HG03103 (cell line): ENCODE measurements around the gene SNED1.

Experiments
- ATAC-seq: cut with Tn5 transposase; IDR thresholded peaks from one replicate; pipeline ENCODE4 v1.9.1; 2021; ENCODE audit warnings: low read depth; ENCODE audit not compliant: unreplicated experiment

The SNED1 gene

DNA sequence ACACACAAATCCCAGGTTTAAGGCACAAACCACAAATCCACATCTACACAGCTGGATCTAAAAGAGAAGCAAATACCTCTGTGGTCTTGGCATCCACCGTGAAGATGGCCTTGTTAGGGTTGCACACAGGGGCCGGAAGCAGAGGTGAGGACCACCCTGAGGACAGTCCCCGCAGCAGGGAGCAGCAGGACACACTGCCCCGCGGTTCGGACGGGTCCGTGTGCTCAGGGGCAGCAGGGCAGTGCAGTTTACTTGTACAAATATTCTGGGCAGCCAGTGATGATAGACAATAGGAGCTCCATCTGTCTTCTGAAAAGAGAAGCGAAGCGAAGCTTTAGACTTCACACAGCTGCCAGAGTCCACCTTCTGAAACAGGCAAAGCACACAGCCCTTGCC is 142.0 kb downstream of the SNED1 start:
- ATAC-seq: no peak

DNA sequence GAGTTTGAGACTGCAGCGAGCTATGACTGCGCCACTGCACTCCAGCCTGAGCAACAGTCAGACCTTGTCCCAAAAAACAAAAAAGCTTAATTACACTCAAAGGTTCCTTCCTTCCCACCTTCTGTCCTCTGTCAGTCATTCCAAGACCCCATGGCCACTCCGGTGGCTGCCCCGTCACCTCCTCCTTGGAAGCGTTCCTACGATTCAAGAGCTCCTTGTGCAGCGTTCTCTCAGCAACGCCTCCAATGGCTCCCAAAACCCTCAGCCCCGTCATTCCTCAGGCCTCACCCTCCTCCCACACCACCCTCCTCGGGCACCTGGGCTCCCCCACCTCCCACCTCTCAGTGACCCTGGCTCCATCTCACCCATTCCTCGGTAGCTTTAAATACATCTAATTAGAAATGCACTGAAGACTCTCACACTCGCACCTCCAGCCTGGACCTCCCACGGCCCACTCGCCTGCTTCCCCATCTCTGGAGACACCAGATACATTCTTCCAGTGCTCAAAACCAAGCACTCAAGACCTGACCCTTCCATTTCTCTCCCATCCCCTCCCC is 142.9 kb downstream of the SNED1 start:
- ATAC-seq: no peak

DNA sequence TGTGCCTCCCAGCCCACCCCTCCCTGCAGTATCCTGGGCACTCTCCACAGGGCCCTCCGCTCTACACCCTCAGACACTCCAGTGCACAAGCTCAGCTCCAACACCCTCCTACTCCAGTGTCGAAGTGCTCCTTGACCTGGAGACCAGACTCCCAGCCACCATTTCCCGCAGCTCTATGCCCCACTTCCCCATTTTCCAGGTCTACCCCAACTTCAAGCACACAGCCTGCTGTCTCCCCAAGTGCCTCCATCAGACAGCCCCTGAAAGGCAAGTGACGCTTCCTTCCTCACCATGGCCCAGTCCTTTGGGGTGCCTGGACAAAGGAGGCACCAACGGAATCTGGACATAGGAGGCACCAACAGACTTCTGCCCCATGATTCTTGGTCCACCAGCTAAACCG is 143.6 kb downstream of the SNED1 start:
- ATAC-seq: no peak

DNA sequence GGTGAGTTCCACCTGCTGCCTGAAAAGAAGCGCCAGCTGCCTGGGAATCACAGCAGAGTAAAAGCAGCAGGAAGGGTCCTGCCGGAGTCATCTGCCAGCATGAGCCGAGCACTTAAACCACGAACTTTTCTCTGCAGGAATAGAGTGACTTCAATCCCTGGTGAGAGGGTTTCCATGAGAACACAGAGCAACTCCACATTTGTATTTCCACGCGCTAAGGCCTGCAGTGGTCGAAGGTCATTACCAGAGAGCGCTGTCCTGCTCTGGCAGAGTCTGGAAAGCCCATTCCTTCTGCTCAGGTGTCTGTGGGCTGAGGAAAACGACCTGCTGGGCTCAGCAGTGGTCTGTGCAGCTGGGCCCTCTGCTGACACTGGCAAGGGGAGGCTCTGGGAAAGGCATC is 144.2 kb downstream of the SNED1 start:
- ATAC-seq: no peak
